B cell (primary cell): ENCODE measurements around the gene RBMS3. TPM values are rescaled to one million over a fixed set of nuclear protein-coding genes. Genes with fewer than 3 reads are reported as not detected.

Source experiments
- ATAC-seq: fragments of 200-7000 bp; cut with Tn5 transposase; one replicate; pipeline ENCODE4 v1.10.0; 2021; ENCODE audit warnings: low read depth, mild to moderate bottlenecking, moderate number of reproducible peaks, moderate library complexity
- CTCF ChIA-PET: fragments of 350-600 bp; sonication (Branson Sonifier 250); formaldehyde crosslinking; loops from one replicate; lab custom pipeline; 2021; ENCODE audit warnings: antibody characterized with exemption, inconsistent platforms; lab: Charles Lee
- POLR2A ChIA-PET: fragments of 350-600 bp; sonication (Branson Sonifier 250); formaldehyde crosslinking; loops from one replicate; lab custom pipeline; 2021; ENCODE audit warnings: antibody characterized with exemption; lab: Charles Lee
- DNase-seq: peaks from one replicate; pipeline ENCODE4 v3.0.0; 2013
- H2AFZ ChIP-seq: 2 replicates; pipeline ENCODE4 v1.6.1; 2012; ENCODE audit warnings: mild to moderate bottlenecking, low read depth, low read length; ENCODE audit not compliant: insufficient read depth, poor library complexity, severe bottlenecking
- H3K27ac ChIP-seq, 2 donors: 1 replicate in 1 of 2; 2 replicates in 1 of 2; pipeline ENCODE4 v1.5.1; 2012 to 2013; ENCODE audit warnings: low read length in 2 of 2, mild to moderate bottlenecking in 2 of 2, moderate library complexity in 1 of 2
- H3K27me3 ChIP-seq, 4 experiments: fragments of 200-600 bp in 1 of 4; sonication (generic) in 1 of 4; replicated peaks in 1 of 4; 1 replicate in 2 of 4; 2 replicates in 2 of 4; pipeline versions ENCODE4 v1.6.1 to v1.7.0; 2013 to 2016; ENCODE audit warnings: low read length in 3 of 4, mild to moderate bottlenecking in 2 of 4, mixed read lengths in 1 of 4, moderate library complexity in 1 of 4; ENCODE audit not compliant: insufficient read depth in 4 of 4, control insufficient read depth in 3 of 4; ENCODE audit errors: control extremely low read depth in 1 of 4
- H3K36me3 ChIP-seq, 2 experiments: replicated peaks in 1 of 2; 1 replicate in 1 of 2; 2 replicates in 1 of 2; pipeline versions ENCODE4 v1.6.1 to v1.7.1; 2013; ENCODE audit warnings: low read length in 1 of 2; ENCODE audit not compliant: insufficient read depth in 2 of 2, control insufficient read depth in 1 of 2; ENCODE audit errors: control extremely low read depth in 1 of 2, extremely low read depth in 1 of 2
- H3K4me1 ChIP-seq, 2 donors: fragments of 200-600 bp in 1 of 2; sonication (generic) in 1 of 2; 1 replicate in 1 of 2; 2 replicates in 1 of 2; pipeline versions ENCODE4 v1.5.1 to v1.6.1; 2013 to 2017; ENCODE audit warnings: low read length in 2 of 2; ENCODE audit not compliant: control insufficient read depth in 2 of 2, insufficient read depth in 2 of 2
- H3K4me2 ChIP-seq: replicated peaks from 2 replicates; pipeline ENCODE3; 2012; ENCODE audit warnings: mild to moderate bottlenecking, low read depth, low read length; ENCODE audit not compliant: poor library complexity, severe bottlenecking
- H3K4me3 ChIP-seq, 5 experiments: fragments of 200-600 bp in 1 of 5; sonication (generic) in 1 of 5; 1 replicate in 3 of 5; 2 replicates in 2 of 5; pipeline versions ENCODE4 v1.5.1 to v1.7.0; 2011 to 2016; ENCODE audit warnings: low read length in 4 of 5, mild to moderate bottlenecking in 4 of 5, low read depth in 2 of 5, control low read depth in 1 of 5, moderate library complexity in 1 of 5; ENCODE audit not compliant: insufficient read depth in 1 of 5; ENCODE audit errors: control extremely low read depth in 1 of 5, extremely low read depth in 1 of 5
- H3K79me2 ChIP-seq: fragments of 200-600 bp; sonication (generic); one replicate; pipeline ENCODE4 v1.6.0; 2016; ENCODE audit warnings: low read length; ENCODE audit not compliant: control insufficient read depth, insufficient read depth
- H3K9ac ChIP-seq: fragments of 200-600 bp; sonication (generic); 2 replicates; pipeline ENCODE4 v1.6.1; 2017; ENCODE audit warnings: mild to moderate bottlenecking, low read length, moderate library complexity
- H3K9me3 ChIP-seq, 3 donors: one replicate each; pipeline versions ENCODE4 v1.6.1 to v1.7.1; 2013; ENCODE audit warnings: low read length in 2 of 3; ENCODE audit not compliant: control insufficient read depth in 2 of 3, insufficient read depth in 1 of 3; ENCODE audit errors: control extremely low read depth in 1 of 3
- H4K20me1 ChIP-seq: 2 replicates; pipeline ENCODE4 v1.6.0; 2012; ENCODE audit warnings: mild to moderate bottlenecking, low read length; ENCODE audit not compliant: insufficient read depth, control insufficient read depth, poor library complexity, severe bottlenecking
- H3K27ac Mint-ChIP-seq: one replicate; pipeline ENCODE4 v1.8.0; 2021; ENCODE audit warnings: mixed read lengths
- H3K27me3 Mint-ChIP-seq: one replicate; pipeline ENCODE4 v1.8.0; 2021; ENCODE audit warnings: mixed read lengths
- H3K4me1 Mint-ChIP-seq: one replicate; pipeline ENCODE4 v1.8.0; 2021; ENCODE audit warnings: mixed read lengths
- H3K4me3 Mint-ChIP-seq: one replicate; pipeline ENCODE4 v1.8.0; 2021; ENCODE audit warnings: mixed read lengths
- H3K9me3 Mint-ChIP-seq: one replicate; pipeline ENCODE4 v1.8.0; 2022; ENCODE audit warnings: mixed read lengths; ENCODE audit not compliant: insufficient read depth
- CTCF ChIP-seq: fragments of 200-600 bp; IDR thresholded peaks from one replicate; pipeline ENCODE4 v1.8.0; 2022; ENCODE audit warnings: antibody characterized with exemption, mild to moderate bottlenecking
- EZH2 ChIP-seq: IDR thresholded peaks from 2 replicates; pipeline ENCODE4 v1.6.1; 2012; ENCODE audit warnings: borderline replicate concordance, low read depth, mild to moderate bottlenecking, moderate library complexity, low read length; ENCODE audit not compliant: insufficient read depth, poor library complexity, severe bottlenecking
- WGBS: methylation state at CpG from one replicate; pipeline ENCODE4 v1.1.5; 2013; ENCODE audit warnings: missing lambda C conversion rate; ENCODE audit not compliant: insufficient coverage; 5-methylcytosine and 5-hydroxymethylcytosine counted together
- intact Hi-C: fragments of 100-400 bp; cut with micrococcal nuclease; formaldehyde crosslinking; loops from one replicate; pipeline ENCODE4 v1.10.0; 2022
- polyA plus RNA-seq: library from polyadenylated mRNA; depleted of rRNA; stranded (reverse); fragments of >200 nt; gene quantifications from 2 replicates; pipeline ENCODE4 v1.2.3, GENCODE V29; 2012
- total RNA-seq, 2 donors: library from RNA; stranded (reverse); fragments of 120-200 nt in 1 of 2; gene quantifications; 1 replicate in 1 of 2; 2 replicates in 1 of 2; pipeline versions ENCODE4 v1.2.3 to v1.2.4, GENCODE V29; 2013 to 2022

Gene RBMS3
- total and polyA plus RNA-seq, 2 donors (not counting 1 experiment from before 2014, with no cell fraction given) = not detected

- no peak for TF ChIP-seq EZH2
- TF ChIP-seq CTCF = no peak
- Histone ChIP-seq H4K20me1 (no peaks in the 10 kb centered on the region), H3K4me3 (no peak overlapping the region), H3K27me3 (no peaks in the 10 kb centered on the region), H3K36me3 (no peaks in the 10 kb centered on the region), H3K79me2 (no peaks in the 10 kb centered on the region), H3K4me2 (no peak overlapping the region), H3K4me1 (no peaks in the 10 kb centered on the region), H2AFZ (no peak overlapping the region), H3K9me3 (no peaks in the 10 kb centered on the region), H3K9ac (no peak overlapping the region), H3K27ac (no peak overlapping the region)
- intact Hi-C loops = no loop called here
- Mint-ChIP-seq H3K27ac (no peak overlapping the region), H3K4me1 (no peaks in the 10 kb centered on the region), H3K27me3 (no peaks in the 10 kb centered on the region), H3K4me3 (no peak overlapping the region), H3K9me3 (no peaks in the 10 kb centered on the region)
- POLR2A ChIA-PET = no interaction called here
- ATAC-seq (no peak), DNase-seq (no peak)
- WGBS = 75% methylated on average over 8 of the region's 9 CpGs
- CTCF ChIA-PET = no interaction called here
These were observed 470.9 kb downstream of the RBMS3 start for GRCh38 chr3:29751647-29752314.

GRCh38 chr3:29754346-29754745 is 473.5 kb downstream of the RBMS3 start:
- Histone ChIP-seq H3K79me2 (no peaks in the 10 kb centered on the region), H3K4me2 (no peak overlapping the region), H4K20me1 (no peaks in the 10 kb centered on the region), H2AFZ (no peak overlapping the region), H3K4me1 (no peaks in the 10 kb centered on the region), H3K27me3 (no peaks in the 10 kb centered on the region), H3K27ac (no peak overlapping the region), H3K9me3 (no peaks in the 10 kb centered on the region), H3K4me3 (no peak overlapping the region), H3K36me3 (no peaks in the 10 kb centered on the region), H3K9ac (no peak overlapping the region)
- no peaks in the 10 kb centered on the region for H3K4me1 Mint-ChIP-seq
- H3K4me3 Mint-ChIP-seq = no peak overlapping the region
- no peak for TF ChIP-seq CTCF
- no peak for TF ChIP-seq EZH2
- H3K27ac Mint-ChIP-seq = no peak overlapping the region
- ChIA-PET CTCF (no interaction called here), POLR2A (no interaction called here)
- DNase-seq (no peak), ATAC-seq (no peak)
- WGBS = 67% methylated on average over 1 of the region's 1 CpG
- intact Hi-C loops = no loop called here
- no peaks in the 10 kb centered on the region for H3K9me3 Mint-ChIP-seq
- H3K27me3 Mint-ChIP-seq = no peaks in the 10 kb centered on the region
